MM.1S (cell line): Measurements from ENCODE around the gene PTGDR2.

Experiments used
- CTCF ChIP-seq: fragments of 300-600 bp; sonication (generic); IDR thresholded peaks from 2 replicates; pipeline ENCODE4 v1.5.1; 2016; ENCODE audit warnings: antibody characterized with exemption, low read length, mixed read lengths
- EZH2 ChIP-seq: fragments of 300-600 bp; sonication (generic); optimal IDR thresholded peaks from 2 replicates; pipeline ENCODE3; 2017; ENCODE audit warnings: low read depth, mild to moderate bottlenecking, antibody characterized with exemption, low read length, mixed read lengths
- EZH2phosphoT487 ChIP-seq: fragments of 300-600 bp; sonication (generic); IDR thresholded peaks from 2 replicates; pipeline ENCODE4 v1.6.1; 2018; ENCODE audit warnings: antibody characterized with exemption, low read length

- no peak for TF ChIP-seq EZH2
- no peak for TF ChIP-seq CTCF
- no peak for TF ChIP-seq EZH2phosphoT487
These were observed 9.2 kb upstream of the PTGDR2 start for GRCh38 chr11:60864856-60865513.
